GM18511 (cell line): ENCODE data around the gene DNAJC30.
"Not testable (repeated sequence)": the region's sequence is repeated elsewhere in the genome, so short reads cannot be mapped to it uniquely, and the experiment has no call there.

ENCODE experiments used
- ATAC-seq: cut with Tn5 transposase; IDR thresholded peaks from one replicate; pipeline ENCODE4 v1.9.1; 2021; ENCODE audit warnings: mild to moderate bottlenecking, moderate library complexity; ENCODE audit not compliant: unreplicated experiment

The DNAJC30 gene

DNA sequence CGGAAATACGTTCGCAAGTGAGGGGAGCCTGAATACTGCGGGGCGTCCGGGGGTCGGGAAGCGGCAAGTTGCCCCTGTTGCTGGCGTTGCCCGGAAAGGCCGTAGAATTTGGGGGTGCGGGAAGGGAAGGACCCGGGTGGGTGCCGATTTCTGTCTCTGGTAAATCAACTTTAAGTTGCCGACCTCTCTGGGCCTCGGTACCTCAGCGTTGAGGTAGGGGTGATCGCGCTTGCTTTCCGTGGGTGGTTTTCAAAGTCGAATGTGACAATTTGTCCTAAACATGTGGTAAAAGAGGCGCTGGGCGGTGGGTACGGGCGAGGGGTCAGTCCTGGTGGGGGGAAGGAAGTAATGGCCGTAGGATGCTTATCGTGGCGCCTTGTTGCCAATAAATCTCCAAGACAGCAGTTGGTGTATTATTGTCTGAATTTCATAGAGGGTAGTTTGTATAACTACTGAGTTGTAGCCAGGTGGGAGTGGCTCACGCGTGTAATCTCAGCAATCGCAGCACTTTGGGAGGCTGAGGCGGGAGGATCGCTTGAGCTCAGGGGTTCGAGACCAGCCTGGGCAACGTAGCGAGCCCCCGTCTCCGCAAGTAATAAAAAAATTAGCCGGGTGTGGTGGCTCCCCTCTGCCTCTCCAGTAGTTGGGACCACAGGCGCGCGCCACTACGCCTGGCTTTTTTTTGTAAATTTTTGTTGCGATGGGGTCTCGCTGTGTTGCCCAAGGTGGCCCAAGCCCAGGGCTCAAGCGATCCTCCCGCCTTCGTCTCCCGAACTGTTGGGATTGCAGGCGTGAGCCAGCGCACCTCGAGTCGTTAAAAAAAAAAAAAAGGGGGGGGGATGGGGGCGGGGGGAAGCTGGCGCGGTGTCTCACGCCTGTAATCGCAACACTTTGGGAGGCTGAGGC lies 788 bp upstream of the DNAJC30 start:
- ATAC-seq: peak; percentile 20

DNA sequence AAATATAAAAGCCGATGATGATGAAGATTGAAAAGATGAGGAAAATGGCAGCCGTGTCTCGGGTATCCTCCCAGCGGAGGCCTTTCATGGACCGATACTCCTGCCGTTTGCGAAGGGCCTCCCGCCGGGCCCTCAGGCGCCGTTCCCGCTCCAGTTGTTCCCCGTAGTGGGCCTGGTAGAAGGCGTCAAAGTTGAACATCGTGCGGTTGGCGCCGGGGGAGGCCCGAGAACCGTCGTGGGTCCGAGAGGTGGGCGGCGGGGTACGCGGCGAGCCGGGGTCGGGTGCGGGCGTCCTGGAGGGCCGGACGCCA lies 553 bp downstream of the DNAJC30 start:
- no peak for ATAC-seq

DNA sequence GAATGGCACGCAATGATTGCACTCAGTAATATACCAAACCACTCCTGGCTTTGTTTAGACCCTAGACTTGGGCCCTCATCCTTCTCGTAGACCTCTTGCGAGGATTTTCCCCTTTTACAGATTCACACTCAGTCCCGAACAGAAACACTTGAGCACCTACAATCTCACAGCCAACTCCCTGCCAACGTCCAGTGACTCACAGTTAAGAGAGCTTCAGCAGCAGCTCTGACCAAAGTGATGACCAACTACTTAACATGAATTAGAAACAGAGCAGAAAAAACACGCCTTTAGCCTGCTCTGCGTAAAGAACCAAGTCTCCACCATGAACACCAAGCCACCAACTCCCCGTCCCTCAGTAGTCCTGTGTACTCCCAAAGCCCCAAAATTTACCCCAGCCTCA lies 2.2 kb downstream of the DNAJC30 start:
- no peak for ATAC-seq

DNA sequence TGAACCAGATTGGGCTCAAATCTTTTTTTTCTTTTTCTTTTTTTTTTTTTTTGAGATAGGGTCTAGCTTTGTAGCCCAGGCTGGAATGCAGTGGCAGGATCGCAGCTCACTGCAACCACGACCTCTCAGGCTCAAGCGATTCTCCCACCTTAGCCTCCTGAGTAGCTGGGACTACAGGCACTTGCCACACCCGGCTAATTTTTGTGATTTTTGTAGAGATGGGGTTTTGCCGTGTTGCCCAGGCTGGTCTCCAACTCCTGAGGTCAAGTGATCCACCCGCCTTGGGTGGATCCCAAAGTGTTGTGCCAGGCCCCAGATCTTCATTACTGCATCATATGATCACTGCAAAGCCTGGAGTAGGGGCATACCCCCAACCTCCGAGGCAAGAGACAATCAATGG lies 2.8 kb downstream of the DNAJC30 start:
- no peak for ATAC-seq

DNA sequence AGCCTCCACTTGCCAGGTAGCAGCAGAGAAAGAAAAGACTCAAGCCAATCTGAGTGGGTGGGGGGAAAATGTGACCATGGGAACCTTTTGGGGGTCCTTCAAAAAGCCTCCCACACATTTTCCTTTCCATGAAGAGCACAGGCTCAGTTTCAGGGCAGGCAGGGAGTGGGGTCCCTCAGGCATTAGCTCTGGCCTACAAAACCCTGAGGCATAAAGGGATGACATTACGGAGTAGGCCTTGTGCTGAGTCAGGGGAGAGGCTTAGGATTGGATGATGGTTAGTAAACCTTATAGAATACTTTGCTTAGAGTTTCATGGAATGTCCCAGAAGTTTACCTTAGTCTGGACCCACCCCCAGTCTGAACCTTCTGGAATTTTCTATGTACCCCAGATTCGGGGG lies 3.5 kb downstream of the DNAJC30 start:
- ATAC-seq: no peak

DNA sequence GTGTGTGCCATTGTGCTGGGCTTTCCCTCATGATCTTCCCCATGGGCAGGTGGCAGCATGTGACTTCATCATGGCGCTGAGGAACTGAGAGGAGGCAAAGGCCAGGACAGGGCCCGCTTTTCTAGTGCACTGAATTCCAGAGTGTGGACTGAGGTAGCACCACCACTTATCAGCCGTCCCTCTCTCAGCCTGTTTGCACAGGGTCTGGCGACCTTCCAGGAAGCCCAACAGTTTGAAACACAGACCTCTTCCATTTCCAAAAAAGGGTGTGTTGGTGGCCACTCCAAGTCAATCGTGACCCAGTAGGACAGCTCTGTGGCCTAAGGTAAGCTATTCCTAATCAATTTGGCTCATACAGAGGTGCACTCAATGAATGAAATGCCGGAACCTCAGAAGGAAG lies 4.4 kb downstream of the DNAJC30 start:
- no peak for ATAC-seq

DNA sequence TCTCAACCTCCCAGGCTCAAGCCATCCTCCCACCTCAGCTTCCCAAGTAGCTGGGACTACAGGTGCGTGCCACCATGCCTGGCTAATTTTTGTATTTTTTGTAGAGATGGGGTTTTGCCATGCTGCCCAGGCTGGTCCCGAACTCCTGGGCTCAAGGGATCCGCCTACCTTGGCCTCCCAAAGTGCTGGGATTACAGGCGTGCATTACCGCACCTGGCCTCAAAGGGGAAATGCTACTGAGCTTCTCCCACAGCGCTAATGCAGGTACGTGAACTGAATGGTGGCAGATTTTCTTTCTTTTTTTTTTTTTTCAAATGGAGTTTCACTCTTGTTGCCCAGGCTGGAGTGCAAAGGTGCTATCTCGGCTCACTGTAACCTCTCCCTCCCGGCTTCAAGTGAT lies 7.2 kb downstream of the DNAJC30 start:
- not testable (repeated sequence) for ATAC-seq

DNA sequence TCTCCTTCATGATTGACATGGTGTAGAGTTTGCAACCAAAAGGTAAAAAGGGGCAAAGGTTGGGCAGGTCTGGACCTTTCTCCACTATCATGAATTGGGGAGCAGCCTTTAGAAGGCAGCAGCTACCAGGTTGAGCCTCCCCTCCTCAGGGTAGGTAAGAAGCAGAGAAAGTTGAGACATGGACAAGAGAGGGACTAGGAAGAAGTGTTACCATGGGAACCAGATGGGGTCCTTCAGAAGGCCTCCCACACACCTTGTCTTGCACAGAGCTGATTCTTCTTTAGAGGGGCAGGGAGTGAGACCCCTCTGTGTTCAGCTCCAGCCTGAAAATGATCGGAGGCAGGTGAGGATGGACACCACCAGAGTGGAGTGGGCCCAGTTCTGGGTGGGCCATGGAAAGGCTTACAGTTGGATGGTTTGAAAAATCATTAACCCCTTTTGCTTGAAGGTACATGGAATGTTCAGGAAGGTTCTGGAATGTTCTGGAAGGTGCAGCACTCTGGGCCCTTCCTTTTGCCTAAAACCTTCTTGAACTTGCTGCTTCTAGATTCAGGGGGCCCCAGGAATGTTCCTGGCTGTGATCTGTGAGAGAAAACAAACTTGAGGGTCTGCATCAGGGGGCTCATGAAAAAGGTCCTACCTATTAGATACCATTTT lies 8.7 kb downstream of the DNAJC30 start:
- no peak for ATAC-seq

DNA sequence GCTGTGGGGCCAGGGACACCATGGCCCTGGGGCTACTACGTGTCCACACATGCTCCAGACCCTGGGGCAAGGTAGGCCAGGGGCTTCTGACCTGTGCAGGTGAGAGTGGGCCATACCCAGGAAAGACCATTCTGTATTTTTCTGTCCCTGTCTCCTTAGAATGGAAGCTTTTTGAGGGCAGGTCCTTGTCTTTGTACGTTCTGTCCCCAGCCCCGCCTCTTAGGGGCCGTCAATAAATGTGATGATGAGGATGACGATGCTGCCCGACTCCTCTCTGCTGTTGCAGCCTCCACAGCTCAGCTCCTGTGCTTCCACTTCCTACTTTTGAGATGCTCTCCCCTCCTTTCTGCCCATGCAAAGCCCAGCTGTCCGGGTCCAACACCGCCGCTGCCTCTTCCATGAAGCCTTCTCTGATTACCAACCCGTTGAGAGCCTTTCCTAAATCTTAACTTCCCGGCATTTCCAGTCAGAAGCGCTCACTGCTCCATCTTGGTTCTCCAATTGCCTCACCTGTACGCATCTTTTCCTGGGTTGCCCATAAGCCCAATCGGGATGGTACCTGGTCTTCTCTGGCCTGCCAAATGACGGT lies 11.3 kb downstream of the DNAJC30 start:
- no peak for ATAC-seq

DNA sequence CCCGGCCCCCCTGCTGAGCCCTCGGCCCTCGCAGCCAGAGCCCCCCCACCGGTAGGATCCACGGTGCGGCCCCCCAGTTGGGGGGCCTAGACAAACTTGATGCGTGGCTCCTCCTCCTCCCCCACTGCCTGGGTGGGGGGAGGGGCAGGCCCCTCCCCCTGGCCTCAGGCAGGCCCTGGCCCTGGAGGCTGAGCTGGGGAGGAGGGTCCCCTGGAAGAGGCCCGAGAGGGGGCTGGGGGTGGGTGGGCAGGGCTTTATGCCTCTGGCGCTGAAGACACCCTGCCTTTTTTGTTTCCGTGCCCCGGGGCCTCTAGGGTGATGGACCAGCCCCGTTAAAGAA lies 12.0 kb downstream of the DNAJC30 start:
- ATAC-seq: no peak

DNA sequence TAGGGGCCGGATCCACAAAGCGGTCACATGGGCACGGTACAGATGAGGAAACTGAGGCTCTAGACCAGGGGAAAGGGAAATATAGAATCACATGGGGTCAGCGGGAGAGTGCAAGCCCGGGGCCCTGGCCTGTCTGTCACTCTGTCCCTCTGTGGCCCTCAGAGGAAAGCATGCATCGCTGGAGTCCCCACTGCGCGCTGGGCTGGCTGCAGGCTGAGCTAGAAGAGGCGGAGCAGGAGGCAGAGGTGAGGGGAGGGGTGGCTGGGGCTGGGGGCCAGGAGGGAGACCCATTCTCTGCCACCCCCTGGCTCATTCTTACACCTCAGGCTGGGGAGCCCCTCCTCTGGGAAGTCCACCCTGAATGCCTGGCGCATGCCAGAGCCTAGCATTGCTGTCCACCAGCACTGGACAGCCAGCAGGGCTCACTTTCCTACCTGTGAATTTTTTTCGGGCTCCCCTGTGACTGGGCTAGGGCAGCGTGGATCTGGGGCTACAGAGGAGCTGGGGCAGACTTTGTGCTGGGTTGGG lies 13.3 kb downstream of the DNAJC30 start:
- ATAC-seq: no peak

DNA sequence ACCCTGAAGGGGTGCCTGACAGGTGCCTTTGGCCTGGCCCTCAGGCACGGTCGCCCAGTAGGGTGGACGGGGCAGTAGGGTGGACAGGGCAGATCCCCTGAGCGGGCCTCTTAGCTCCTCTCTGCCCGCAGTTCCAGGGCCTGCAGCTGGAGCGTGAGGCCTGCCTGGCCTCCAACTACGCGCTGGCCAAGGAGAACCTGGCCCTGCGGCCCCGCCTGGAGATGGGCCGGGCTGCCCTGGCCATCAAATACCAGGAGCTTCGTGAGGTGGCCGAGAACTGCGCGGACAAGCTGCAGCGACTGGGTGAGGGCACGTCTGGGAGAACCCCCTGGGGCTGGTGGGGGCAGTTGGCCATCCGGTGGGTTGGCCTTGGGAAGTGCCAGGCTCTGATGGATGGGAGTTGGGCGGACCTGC lies 14.0 kb downstream of the DNAJC30 start:
- no peak for ATAC-seq

DNA sequence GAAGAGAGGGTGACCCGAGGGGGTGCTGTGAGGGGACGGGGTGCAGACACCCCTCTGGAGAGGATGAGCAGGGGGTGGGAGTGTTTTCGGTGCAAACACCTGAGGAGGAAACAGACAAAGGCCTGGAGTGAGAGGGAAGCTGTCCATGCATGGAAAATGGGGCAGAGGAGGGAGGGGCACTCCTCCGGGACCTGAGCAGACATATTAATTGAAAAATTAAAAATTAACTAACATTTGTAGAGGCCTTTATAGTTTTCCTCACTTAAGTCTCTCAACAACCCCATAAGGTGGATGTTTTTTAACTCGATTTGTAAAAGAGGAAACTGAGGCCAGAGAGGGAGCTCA lies 14.4 kb downstream of the DNAJC30 start:
- ATAC-seq: no peak

DNA sequence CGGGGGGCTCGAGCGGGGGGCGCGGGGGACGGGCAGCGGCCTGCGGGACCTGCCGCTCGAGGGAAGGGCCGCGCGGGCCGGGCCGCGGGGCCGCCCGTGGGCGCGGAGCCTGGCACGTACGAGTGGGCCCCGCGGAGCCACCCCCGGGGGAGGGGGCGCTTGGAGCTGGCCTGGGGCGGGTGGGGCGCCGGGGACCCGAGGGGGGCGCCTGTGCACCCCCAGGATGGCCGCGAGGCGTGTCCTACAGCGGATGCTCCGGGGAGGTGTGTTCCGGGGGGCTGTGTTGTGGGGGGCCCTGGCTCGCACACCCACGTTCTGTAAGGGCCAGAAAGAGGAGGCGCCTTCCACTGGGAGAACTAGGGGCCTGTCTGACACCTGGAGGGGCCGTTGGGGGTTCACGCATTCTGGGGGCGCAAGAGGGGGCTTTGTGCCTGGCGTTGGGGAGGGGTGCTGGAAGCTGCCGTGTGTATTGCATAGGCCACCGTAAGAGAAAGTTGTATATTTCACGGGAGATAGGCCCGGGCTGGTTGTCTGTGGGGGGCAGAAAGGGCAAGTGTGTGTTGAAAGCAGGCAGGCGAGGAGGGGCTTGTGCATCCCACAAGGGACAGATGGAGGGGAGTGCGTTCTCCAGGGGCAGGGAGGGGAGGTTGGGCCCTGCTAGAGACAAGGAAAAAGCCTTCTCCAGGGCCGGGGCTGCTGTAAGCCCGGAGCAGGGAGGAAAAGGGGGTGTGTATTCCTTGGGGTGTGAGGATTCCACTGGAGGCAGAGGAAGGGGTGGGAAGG lies 15.0 kb downstream of the DNAJC30 start:
- peak; percentile 27 for ATAC-seq

DNA sequence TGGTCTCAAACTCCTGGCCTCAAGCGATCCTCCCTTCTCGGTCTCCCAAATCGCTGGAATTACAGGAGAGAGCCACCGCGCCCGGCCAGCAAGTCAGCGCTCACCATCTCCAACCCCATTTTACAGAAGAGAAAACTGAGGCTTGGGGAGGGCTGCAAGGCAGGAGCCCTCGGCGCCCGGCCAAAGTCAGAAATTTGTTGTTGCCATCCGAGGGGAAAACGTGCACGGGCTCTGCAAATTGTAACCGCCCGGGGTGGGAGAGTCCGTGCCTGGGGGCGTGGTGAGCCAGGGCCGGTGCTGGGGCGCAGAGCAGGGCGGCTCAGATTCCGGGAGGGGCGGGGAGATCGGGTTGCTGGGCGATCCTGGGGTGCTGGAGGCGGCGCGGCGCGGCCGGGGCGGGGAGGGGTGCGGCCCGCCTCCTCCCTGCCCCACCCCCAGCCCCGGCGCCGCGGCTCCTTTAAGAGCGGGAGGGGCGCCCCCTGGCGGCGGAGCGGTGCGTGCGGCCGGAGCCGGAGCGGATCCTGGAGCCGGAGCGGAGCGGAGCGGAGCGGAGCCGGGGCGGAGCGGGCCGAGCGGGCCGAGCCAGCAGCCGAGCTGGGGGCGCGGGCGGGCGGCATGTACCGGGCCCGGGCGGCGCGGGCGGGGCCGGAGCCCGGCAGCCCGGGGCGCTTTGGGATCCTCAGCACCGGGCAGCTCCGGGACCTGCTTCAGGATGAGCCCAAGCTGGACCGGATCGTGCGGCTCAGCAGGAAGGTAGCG lies 15.7 kb downstream of the DNAJC30 start, which contains the start of gene VPS37D:
Gene VPS37D, plus strand, starts transcription at position 488 of the 759 bp plus-strand sequence. Its CDS starts 128 bp downstream, at position 616.
- ATAC-seq: peak; percentile 93

DNA sequence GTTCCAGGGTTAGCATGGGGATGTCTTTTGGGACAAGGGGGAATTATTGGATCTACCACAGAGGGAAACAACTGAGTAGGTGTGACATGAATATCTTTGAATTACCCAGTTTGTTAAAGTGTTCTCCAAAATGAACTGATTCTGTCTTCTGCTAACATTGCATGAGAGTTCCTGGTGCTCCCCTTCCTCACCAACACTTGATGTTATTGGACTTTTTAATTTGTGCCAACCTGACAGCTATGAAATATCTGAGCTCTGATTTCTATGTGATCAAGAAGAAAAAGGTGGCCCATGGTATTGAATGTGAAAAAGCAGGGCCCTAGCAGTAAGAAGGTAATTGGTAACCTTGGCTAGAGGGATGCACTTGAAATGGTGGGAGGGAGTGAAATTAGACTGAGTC lies 20.2 kb downstream of the DNAJC30 start:
- no peak for ATAC-seq

DNA sequence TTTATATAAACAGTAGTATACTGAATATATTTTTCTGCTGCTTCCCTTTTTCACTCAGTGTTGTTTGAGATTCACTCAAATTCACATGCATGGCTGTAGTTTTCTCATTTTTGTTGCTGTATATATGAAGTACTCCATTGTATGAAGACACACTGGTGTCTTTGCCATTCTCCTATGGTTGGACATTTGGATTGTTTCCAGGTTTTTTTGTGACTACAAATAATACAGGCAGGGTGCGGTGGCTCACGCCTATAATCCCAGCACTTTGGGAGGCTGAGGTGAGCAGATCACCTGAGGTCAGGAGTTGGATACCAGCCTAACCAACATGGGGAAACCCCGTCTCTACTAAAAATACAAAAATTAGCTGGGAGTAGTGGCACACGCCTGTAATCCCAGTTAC lies 22.7 kb downstream of the DNAJC30 start:
- not testable (repeated sequence) for ATAC-seq

DNA sequence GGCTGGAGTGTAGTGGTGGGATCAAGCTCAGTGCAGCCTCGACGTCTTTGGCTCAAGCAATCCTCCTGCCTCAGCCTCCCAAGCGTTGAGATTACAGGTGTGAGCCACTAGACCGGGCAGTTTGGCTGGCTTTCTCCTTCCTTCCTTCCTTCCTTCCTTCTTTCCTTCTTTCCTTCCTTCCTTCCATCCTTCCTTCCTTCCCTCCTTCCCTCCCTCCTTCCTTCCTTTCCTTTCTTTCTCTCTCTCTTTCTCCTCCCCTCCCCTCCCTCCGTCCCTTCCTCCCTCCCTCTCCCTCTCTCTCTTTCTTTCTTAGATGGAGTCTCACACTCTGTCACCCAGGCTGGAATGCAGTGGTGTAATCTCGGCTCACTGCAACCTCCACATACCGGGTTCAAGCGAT lies 23.3 kb downstream of the DNAJC30 start:
- ATAC-seq: no peak

DNA sequence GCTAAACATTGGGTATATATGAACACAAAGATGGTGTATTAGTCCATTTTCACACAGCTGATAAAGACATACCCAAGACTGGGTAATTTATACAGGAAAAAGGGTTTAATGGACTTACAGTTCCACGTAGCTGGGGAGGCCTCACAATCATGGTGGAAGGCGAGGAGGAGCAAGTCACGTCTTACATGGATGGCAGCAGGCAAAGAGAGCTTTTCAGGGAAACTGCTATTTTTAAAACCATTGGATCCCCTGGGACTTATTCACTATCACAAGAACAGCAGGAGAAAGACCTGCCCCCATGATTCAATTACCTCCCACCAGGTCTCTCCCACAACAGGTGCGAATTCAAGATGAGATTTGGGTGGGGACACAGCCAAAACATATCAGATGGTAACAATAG lies 27.9 kb downstream of the DNAJC30 start:
- ATAC-seq: not testable (repeated sequence)

DNA sequence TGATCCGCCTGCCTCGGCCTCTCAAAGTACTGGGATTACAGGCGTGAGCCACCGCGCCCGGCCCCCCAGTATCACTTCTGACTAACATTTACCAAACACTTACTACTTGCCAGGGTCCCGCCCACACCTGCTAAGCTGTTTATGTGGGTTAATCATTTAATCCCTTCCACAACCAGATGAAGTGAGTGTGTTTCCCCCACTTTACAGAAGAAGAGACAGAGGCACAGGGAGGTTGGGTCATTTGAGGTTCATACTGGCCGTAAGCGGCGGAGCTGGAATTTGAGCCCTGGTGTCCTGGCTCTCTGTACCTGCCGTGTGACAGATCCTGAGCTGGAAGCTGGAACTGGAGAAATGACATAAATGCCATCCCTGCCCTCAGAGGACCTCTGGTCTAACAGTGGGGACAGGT lies 30.7 kb downstream of the DNAJC30 start:
- ATAC-seq: no peak
